GM19238 (cell line): ENCODE results near the gene MAGOH.
"Not testable (repeated sequence)": the region's sequence is repeated elsewhere in the genome, so short reads cannot be mapped to it uniquely, and the experiment has no call there.

Experiments
- DNase-seq: peaks from one replicate; pipeline ENCODE4 v3.0.0; 2011; ENCODE audit warnings: low spot score; ENCODE audit not compliant: insufficient read length

Gene MAGOH

DNA sequence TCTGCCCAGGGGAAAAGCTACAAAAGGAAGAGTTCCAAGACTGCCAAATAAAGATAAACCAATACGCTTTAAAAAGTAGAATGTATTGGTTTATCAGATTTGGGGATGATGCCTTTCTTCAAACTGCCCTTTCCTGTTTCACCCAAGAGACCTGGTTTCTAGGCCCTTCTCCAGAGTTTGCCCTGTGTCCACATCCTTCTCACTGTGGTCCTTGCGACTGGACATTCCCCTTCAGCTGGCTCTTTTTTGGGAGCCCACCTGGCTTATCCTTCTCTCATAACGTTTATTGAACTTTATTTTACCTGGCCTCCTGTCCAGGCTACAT is 17.4 kb downstream of the MAGOH start:
- no peak for DNase-seq

DNA sequence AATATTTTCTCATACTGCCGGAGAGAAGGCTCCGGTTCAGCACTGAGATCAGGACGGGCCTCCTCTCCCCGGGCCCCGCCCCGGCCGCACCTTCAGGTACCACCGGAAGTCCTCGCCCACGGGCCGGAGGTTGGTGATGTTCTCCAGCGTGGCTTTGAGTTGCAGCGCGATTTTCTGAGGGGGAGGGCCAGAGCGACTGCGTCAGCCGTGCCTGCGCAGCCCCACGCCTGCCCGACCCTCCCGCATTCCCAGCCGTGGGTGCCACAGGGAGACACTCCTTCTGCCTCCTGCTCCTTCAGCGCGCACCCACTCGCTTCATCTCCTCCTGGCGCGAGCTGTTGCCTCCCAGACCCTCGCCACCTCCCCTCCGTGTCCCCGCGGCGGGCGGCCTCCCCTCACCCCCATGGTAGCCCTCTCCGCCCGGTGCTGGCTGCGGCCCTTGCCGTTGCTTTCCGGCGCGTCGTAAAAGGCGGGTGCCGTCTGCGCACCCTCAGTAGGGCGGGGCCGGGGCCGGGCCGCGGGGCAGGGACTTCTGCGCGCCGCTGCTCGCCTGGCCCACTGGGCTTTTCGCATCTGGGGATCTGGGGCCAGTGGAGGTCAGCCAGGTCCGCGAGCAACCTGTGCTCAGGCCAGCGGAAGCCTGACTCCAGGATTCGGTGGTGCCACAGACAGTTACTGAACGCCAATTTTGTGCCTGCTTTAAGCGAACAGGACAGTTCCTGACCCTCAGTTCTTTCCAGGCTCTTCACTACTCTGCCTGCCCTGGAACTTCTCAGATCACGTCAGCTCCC is 18.0 kb downstream of the MAGOH start, which contains the start of gene CZIB:
CZIB (minus strand) TSS at position 464 of the 791 bp plus-strand sequence; CDS start at position 405, 59 bp downstream.
- peak; percentile 87 for DNase-seq

DNA sequence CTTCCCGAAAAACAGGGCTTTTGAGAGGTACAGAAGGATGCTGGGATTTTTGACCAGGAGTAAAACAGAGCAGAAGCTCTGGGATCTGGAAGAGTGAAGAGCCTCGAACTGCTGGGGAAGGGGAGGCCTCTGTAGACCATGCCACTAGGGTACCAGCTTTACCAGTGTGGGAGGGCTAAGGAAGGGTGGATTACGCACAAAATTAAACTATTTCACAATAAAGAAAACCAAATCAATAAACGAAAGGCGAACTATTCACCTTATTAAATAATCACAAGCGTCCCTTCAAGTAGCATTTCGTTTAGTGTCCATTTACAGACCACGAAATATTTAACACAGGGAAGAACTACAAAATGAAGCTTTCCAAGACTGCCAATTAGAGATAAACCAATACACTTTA is 18.6 kb downstream of the MAGOH start:
- DNase-seq = no peak

DNA sequence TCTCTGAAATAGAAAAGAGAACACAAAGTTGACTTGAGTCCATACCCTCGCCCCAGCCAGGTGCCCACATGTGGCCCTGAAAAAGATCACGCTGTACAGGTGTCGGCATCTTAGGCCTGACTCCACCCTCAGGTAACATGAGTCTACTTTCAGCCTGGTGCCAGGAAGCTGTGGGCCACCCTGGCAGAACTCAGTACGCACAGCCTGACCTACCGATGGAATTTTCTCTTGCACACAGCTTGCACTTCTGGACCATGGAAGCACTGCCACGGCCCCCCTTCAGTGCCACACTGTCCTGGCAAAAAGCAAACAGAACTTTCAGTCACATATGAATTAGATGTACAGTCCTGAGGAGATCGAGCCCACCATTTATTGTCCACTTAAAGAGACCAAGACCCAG is 20.1 kb downstream of the MAGOH start:
- DNase-seq = no peak

DNA sequence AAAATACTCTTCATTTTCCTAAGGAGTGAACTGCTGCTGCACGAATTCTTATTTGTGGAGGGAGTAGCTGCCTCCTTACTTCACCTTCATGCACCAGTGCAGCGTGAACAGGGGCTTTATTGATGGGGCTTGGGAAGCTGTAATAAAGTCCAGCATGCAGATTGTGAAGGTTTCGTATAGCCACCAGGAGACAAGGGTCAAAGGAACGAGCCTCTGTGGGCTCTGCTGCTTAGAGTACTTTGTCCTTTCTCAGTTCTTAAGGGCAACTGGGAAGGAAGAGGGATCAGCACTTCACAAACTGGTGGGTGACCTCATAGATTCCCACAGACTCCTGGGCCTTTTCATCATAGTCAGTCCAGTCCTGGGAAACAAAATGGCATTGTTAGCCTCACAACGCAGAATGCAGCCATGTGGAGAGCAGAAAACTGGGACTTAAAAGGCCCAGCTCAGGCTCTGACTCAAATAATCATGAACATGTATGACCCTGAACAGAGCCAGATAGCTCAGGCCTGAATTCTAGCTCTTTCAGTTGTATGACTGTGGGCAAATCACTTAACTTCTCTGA is 23.9 kb downstream of the MAGOH start:
- DNase-seq = no peak

DNA sequence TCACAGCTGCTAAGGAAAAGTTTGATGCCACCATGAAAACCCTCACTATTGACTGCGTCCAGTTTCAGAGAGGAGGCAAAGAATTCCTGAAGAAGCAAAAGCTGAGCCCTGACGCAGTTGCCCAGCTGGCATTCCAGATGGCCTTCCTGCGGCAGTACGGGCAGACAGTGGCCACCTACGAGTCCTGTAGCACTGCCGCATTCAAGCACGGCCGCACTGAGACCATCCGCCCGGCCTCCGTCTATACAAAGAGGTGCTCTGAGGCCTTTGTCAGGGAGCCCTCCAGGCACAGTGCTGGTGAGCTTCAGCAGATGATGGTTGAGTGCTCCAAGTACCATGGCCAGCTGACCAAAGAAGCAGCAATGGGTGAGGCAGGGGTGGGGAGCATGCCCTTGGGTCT is 27.4 kb downstream of the MAGOH start:
- no peak for DNase-seq

DNA sequence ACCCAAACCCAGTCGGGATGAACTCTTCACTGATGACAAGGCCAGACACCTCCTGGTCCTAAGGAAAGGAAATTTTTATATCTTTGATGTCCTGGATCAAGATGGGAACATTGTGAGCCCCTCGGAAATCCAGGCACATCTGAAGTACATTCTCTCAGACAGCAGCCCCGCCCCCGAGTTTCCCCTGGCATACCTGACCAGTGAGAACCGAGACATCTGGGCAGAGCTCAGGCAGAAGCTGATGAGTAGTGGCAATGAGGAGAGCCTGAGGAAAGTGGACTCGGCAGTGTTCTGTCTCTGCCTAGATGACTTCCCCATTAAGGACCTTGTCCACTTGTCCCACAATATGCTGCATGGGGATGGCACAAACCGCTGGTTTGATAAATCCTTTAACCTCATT is 28.0 kb downstream of the MAGOH start:
- no peak for DNase-seq

DNA sequence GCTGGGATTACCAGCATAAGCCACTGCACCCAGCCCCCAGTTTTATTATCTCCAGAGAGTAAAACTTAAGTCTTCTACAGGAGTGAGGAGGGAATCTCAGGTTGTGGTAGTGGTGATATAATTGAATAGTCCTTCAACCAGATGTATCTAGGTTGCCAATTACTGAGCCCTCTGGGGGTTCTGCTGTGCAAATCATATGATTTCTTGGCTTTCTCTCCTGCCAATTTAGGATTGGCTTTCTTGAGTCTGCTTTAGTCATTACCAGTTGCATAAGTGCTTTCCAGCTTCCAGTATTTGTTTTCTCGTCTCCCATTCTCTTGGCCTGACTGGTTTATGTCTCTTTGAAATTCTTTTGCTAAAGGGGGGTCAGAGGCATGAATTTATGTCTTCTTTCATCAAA is 30.6 kb downstream of the MAGOH start:
- no peak for DNase-seq

DNA sequence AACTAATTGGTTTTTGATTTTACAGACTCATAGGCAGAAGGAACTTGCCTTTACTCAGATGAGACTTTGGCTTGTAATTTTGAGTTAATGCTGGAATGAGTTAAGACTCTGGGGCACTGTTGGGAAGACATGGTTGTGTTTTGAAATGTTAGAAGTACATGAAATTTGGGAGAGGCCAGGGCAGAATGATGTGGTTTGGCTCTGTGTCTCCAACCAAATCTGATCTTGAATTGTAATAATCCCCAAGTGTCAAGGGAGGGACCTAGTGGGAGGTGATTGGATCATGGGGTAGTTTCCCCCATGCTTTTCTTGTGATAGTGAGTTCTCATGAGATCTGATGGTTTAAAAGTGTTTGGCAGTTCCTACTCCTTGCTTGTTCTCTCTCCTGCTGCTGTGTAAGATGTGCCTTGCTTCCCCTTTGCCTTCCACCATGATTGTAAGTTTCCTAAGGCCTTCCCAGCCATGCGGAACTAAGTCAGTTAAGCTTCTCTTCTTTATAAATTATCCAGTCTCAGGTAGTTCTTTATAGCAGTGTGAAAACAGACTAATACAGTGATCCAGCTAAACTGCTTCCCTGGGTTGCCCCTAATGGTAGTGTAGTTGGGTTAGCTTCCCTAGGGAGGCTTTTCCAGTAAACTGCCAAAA is 31.5 kb downstream of the MAGOH start:
- DNase-seq = no peak

DNA sequence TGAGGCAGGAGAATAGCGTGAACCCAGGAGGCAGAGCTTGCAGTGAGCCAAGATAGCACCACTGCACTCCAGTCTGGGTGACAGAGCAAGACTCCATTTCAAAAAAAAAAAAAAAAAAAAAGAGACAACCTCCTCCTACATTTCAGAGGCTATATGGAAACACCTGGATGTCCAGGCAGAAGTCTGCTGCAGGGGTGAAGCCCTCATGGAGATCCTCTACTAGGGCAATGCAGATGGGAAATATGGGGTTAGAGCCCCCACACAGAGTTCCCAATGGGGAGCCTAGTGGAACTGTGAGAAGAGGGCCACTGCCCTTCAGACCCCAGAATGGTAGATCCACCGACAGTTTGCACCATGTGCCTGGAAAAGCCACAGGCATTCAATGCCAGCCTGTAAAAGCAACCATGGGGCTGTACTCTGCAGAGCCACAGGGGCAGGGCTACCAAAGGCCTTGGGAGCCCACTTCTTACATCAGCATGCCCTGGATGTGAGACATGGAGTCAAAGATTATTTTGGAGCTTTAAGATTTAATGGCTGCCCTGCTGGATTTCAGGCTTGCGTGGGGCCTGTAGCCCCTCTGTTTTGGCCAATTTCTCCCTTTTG is 32.1 kb downstream of the MAGOH start:
- not testable (repeated sequence) for DNase-seq

DNA sequence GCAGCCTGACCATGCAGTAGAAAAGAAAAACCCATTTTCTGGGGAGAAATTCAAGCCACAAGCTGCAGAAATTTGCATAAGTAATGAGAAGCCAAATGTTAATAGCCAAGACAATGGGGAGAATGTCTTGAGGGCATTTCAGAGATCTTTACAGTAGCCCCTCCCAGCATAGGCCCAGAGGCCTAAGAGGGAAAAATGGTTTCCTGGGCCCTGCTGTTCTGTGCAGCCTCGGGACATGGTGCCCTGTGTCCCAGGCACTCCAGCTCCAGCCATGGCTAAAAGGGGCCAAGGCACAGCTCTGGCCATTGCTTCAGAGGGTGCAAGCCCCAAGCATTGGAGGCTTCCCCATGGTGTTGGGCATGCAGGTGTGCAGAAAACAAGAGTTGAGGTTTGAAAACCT is 32.8 kb downstream of the MAGOH start:
- DNase-seq = not testable (repeated sequence)

DNA sequence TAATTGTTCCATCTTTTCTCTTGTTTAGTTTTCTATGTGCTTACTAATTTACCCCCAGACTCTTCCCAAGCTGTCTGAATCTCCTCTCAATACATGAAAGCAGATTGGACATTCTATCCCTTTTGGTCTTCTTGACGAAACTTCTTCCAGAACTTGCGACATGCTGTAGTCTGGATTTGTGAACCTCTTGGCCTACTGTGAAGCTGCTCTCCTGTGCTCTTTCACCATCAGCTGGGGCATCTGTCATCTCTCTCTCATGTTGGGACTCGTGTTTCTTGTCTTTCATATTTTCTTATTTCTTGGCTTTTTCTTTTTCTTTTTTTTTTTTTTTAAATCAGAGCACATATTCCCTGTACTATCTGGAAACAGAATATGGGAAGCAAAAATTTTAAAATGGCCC is 34.9 kb downstream of the MAGOH start:
- DNase-seq = no peak

DNA sequence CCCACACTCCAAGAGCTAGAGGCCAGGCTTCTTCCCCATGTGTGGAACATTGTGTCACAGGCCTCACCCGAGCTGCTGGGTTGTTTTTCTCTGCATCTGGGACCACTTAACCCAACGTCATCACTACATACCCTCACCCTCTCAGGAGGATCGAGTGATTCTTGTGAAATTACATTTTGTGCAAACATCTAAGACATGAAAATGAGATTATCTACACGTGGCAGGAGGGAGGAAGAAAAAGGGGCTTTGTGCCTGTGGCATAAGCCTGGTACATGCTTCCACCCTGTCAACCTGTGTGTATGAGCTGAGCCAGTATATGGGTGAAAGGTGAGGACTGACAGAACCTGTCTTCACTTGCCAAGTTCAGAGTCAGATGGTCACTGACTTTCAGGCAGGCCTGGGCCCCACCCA is 40.1 kb downstream of the MAGOH start:
- no peak for DNase-seq

DNA sequence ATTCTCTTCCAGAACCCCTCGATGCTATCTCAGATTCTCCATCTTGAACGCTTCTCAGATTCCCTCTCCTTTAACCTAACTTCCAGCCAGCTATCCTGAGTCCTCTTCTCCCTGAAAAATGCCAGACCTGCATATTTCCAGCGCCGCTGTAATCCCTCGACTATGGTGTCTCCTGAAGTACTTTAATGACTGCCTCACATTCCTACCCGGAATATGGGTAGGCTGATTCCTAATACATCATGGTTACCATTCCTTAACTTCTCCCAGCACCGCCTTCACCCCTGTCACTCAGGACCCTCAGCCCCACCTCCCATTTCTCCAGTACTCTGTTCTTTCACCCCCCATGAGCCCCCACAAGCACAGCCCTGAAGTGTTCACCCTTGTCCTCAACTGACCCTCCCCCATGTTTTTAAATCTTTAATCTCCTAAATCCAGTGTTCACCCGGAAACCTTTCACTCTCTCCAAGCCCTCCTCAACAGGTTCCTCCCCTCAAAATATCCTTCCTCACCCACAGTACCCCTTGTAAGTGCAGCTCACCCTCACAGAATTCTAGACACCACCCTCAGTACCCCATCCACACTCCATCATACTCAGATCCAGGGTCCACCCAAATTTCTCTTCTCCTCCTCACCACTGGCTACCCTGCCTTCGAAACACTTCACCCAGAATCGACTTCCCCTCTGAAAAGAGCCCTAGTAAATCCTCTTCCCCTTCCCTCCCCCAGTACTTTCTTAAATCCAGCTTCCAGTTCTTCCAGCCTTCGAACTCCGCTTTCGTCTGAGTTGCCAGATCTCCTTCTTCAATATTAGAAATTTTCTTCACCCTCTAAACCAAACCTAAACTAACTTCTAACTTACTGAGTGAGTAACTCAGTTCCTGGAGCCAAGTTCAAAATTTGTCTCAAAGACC is 40.8 kb downstream of the MAGOH start:
- no peak for DNase-seq

DNA sequence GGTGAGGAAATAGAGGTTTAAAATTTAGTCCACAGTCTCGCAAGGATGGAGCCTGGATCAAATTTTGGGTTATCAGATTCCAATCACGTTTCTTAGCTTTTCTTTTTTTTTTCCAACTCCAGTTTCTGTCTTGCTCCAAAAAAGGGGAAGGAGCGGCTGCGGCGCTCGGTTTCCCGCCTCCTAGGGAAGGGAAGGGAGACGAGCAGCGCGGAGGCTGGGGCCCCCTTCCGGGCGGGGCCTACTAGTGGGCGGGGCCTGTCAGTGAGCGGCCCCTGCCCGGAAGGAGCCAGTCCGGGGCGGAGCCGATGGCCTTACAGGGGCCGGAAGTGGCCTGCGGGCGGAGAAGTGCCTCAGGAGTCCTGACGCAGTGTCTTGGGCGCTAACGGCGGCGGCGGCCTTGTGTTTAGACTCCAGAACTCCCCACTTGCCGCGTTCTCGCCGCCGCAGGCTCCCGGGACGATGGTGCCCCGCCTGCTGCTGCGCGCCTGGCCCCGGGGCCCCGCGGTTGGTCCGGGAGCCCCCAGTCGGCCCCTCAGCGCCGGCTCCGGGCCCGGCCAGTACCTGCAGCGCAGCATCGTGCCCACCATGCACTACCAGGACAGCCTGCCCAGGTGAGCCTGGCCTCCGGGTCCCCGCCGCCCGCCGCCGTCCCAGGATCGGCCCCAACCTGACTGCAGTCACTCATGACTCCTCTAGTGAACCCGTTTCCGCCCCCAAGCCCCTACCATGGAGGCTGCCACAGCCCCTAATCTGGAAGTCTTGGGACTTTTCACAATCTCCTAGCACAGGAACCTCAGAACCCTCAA is 41.6 kb downstream of the MAGOH start, which contains the start of gene CPT2:
CPT2 (plus strand) TSS at position 340 of the 806 bp plus-strand sequence; CDS start at position 460, 120 bp downstream.
- peak; percentile 99 for DNase-seq

DNA sequence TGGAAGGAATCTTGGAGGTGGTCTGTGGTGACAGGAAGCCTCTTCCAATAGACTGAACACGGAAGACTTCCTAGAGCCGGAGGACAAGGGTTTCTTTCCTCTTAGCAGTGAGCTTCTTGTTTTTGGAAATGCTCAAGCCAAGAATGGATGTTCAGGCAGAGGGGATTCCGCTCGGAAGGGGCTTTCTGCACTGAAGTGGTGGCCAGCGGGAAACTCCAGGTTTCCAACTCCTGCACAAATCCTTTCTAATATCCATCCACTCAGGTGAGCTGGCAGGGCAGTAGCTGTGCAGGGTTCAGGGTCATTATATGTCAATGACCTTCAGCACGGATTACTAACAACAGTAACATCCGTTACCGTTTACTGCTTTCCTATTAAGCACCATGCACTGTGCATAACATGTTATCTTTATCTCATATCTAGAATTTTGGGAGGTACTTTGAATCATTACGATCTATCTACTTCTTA is 42.3 kb downstream of the MAGOH start:
- DNase-seq = no peak

DNA sequence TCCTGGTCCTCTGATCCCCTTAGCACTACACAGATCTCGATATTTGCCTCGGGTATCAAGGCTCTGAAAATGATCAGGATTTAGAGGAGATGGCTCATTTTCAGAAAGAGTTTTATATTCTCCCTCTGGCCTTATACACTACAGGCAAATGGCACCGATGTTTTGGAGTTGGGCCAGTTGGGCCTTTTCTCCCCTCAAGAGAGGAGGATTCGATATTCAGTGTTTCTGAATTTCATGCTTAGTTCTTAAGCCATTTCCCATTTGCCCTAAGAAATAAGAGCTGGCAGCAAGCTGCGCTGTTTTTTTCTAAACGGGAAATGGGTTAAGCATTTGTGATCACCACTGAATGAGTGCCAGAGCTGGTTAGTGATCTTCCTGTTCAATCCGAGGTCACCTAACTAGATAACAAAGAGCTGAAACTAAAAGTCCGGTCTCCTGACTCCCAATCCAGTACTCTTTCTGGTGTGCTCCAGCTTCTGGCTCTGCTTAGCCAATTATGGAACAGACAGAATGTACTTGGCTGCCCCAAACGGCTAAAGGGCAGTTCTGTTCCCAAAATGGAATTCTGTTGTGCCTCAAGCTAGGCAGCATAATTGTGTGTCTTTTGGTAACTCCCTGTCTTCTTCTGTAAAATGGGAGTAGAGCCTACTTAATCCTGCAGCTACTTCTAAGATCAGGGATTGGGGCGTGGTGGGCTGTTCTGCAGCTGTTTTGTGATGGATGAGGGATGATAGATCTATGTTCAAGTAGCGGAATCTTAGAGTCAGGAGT is 42.9 kb downstream of the MAGOH start:
- DNase-seq = no peak

DNA sequence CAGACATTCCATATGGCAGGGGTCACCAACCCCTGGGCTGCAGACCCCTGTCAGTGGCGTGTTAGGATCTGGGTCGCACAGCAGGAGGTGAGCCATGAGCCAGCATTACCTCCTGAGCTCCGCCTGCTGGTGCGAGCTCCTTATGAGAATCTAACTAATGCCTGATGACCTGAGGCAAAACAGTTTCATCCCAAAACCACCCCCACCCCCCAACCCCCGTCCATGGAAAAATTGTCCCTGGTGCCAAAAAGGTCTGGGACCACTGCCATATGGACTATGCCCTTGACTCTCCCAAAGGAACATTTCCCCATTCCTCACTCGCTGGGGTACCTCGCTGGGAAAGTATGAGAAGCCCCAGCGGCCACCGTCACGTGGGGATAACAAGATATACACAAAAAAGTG is 48.1 kb downstream of the MAGOH start:
- no peak for DNase-seq

DNA sequence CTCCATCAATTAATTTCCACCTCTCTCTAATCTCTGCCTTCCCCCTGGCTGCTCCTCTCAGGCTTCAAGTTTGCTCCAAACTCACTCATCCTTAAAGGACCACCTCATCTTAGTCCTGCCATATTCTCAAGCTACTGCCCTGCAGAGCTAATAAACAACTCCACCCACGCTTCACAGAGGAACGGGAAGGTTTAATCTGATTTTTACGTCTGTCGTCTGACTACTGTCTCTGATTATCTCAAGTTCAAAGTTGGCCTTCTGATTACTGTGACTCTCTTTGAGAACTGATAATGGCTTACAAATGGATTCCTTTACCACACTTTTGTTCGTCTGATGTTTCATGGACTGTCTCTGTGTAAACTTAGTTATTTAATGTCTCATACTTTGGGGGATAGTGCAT is 49.3 kb downstream of the MAGOH start:
- DNase-seq = no peak
